GM19452 (cell line): ENCODE measurements around the gene RAI14.

Source experiments
- ATAC-seq: cut with Tn5 transposase; IDR thresholded peaks from one replicate; pipeline ENCODE4 v1.9.1; 2021; ENCODE audit not compliant: unreplicated experiment

The RAI14 gene

GRCh38 chr5:34674187-34674586 is 18.1 kb downstream of the RAI14 start:
- ATAC-seq = no peak

- no peak for ATAC-seq
Observed at GRCh38 chr5:34675857-34676256, 19.7 kb downstream of the RAI14 start.

- no peak for ATAC-seq
Observed at GRCh38 chr5:34676416-34676815, 20.3 kb downstream of the RAI14 start.

- no peak for ATAC-seq
Observed at GRCh38 chr5:34677428-34677827, 21.3 kb downstream of the RAI14 start.

- ATAC-seq = no peak
Observed at GRCh38 chr5:34680896-34681295, 24.8 kb downstream of the RAI14 start.

- ATAC-seq = no peak
Observed at GRCh38 chr5:34682926-34683623, 26.9 kb downstream of the RAI14 start.

- no peak for ATAC-seq
Observed at GRCh38 chr5:34684281-34684979, 28.3 kb downstream of the RAI14 start.

- ATAC-seq = no peak
Observed at GRCh38 chr5:34684980-34685352, 28.8 kb downstream of the RAI14 start.

- no peak for ATAC-seq
Observed at GRCh38 chr5:34685485-34686165, 29.5 kb downstream of the RAI14 start.

- no peak for ATAC-seq
Observed at GRCh38 chr5:34686762-34687268, 30.7 kb downstream of the RAI14 start.

GRCh38 chr5:34687269-34688011 is 31.3 kb downstream of the RAI14 start:
- ATAC-seq = no peak

GRCh38 chr5:34688015-34688810 is 32.1 kb downstream of the RAI14 start:
- no peak for ATAC-seq

- no peak for ATAC-seq
Observed at GRCh38 chr5:34690301-34690700, 34.2 kb downstream of the RAI14 start.

- no peak for ATAC-seq
Observed at GRCh38 chr5:34690898-34691297, 34.8 kb downstream of the RAI14 start.

GRCh38 chr5:34691326-34691725 is 35.2 kb downstream of the RAI14 start:
- ATAC-seq = no peak

GRCh38 chr5:34692786-34693185 is 36.7 kb downstream of the RAI14 start:
- no peak for ATAC-seq

- ATAC-seq = no peak
Observed at GRCh38 chr5:34694012-34694411, 37.9 kb downstream of the RAI14 start.

- no peak for ATAC-seq
Observed at GRCh38 chr5:34694685-34695084, 38.6 kb downstream of the RAI14 start.

GRCh38 chr5:34695275-34696027 is 39.3 kb downstream of the RAI14 start:
- no peak for ATAC-seq
